GM18870 (cell line): ENCODE data around the gene FGFR4.

Experiments used
- ATAC-seq: cut with Tn5 transposase; IDR thresholded peaks from one replicate; pipeline ENCODE4 v1.9.1; 2021; ENCODE audit warnings: moderate library complexity; ENCODE audit not compliant: unreplicated experiment

The FGFR4 gene

GRCh38 chr5:177084175-177084574 is 2.5 kb upstream of the FGFR4 start:
- ATAC-seq: no peak

- no peak for ATAC-seq
These were observed 596 bp upstream of the FGFR4 start for GRCh38 chr5:177085985-177086653.

GRCh38 chr5:177087398-177088005 is 787 bp downstream of the FGFR4 start:
- ATAC-seq: no peak

GRCh38 chr5:177089127-177089526 is 2.4 kb downstream of the FGFR4 start:
- no peak for ATAC-seq

GRCh38 chr5:177089825-177090641 is 3.3 kb downstream of the FGFR4 start:
- ATAC-seq: no peak

GRCh38 chr5:177090813-177091212 is 4.1 kb downstream of the FGFR4 start:
- no peak for ATAC-seq

GRCh38 chr5:177091232-177091631 is 4.5 kb downstream of the FGFR4 start:
- ATAC-seq: no peak

- ATAC-seq: no peak
These were observed 5.7 kb downstream of the FGFR4 start for GRCh38 chr5:177092178-177093081.

- ATAC-seq: no peak
These were observed 6.5 kb downstream of the FGFR4 start for GRCh38 chr5:177093082-177093712.

GRCh38 chr5:177093803-177094202 is 7.1 kb downstream of the FGFR4 start:
- ATAC-seq: no peak

GRCh38 chr5:177094224-177095087 is 7.7 kb downstream of the FGFR4 start:
- ATAC-seq: no peak

GRCh38 chr5:177095088-177095669 is 8.5 kb downstream of the FGFR4 start:
- no peak for ATAC-seq

GRCh38 chr5:177096162-177097015 is 9.7 kb downstream of the FGFR4 start:
- no peak for ATAC-seq

- no peak for ATAC-seq
These were observed 10.6 kb downstream of the FGFR4 start for GRCh38 chr5:177097016-177097985.

- ATAC-seq: no peak
These were observed 11.4 kb downstream of the FGFR4 start for GRCh38 chr5:177098120-177098469.

- no peak for ATAC-seq
These were observed 11.9 kb downstream of the FGFR4 start for GRCh38 chr5:177098470-177099141.
